GM19438 (cell line): ENCODE measurements around the gene EPS15.
"Not testable (repeated sequence)": the region's sequence is repeated elsewhere in the genome, so short reads cannot be mapped to it uniquely, and the experiment has no call there.

Experiments used
- ATAC-seq: cut with Tn5 transposase; IDR thresholded peaks from one replicate; pipeline ENCODE4 v1.9.1; 2021; ENCODE audit warnings: low read depth; ENCODE audit not compliant: unreplicated experiment

EPS15 gene

DNA sequence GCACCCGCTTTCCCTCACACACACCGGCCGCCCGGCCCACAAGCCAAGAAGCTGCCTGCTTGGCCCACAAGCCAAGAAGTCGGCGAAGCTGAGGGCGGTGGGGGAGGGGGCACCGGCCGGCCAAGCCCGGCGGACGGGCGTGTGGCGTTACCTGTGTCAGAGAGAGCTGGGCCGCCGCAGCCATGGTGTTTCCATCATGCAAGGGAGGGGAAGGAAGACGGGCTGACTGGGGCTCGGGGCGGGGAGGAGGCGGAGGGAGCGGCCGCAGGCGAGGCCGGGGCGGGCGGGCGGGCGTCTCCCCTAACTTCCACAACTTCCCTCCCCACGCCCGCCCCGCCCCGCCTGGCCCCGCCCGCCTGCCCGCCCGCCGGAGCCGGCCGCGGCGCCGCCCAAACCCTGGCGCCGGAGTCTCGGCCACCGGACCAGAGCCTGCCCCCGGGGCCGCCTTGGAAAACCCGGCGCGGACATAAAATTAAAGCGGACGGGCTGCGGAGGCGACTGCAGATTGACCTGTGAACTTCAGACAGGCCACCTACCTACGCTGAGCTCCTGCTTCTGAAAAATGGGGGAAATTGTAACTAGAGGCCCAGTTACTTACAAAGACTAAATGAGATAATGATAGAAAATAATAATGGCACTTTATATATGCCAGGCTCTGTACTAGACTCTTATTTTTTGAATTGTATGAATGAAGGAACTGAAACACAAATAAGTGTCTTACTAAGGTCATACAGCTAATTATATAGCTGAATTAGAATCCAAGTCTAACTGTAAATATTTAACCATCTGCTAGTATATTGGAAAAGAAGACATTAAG is at the start of gene EPS15:
EPS15 (minus strand) TSS at position 219 of the 817 bp plus-strand sequence; CDS start at position 184, 35 bp downstream.
- peak; percentile 42 for ATAC-seq

DNA sequence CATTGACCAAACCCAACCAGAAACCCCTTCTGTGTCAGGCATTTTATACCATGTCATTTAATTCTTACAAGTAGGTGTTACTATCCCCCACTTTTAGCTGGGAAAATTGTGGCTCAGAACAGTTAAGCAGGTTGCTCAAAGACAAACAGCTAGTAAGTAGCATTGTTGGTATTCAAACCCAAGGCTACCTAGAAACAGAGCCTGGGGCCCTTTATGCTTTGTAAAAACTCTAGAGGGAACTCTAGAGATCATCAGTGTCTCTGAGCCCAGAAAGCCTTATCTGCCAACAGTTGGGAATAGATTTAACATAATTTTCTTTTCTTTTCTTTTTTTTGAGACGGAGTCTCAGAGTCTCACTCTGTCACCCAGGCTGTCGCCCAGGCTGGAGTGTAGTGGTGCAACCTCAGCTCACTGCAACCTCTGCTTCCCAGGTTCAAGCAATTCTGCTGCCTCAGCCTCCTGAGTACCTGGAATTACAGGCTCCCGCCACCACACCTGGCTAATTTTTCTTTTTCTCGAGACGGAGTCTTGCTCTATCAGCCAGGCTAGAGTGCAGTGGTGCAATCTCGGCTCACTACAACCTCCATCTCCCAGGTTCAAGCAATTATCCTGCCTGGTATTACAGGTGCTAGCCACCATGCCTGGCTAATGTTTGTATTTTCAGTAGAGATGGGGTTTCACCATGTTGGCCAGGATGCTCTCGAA is 49.3 kb upstream of the EPS15 start:
- ATAC-seq, result no peak

DNA sequence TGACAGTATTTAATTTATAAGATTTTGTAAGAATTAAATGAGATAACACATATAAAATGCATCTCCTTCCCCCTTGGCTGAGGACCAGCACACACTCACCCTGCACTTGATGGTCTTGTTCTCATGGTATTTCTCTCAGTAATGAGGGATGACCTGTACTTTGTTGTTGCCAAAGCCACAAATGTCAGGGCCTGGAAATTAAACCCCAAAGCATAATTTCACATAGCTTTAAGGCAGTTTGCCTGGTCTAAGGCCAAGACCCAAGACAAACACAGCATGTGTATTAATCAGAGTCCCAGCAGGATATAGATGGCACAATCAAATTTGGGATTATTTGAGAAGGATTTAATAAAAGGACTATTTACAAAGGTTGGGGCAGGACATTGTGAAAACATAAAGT is 48.6 kb upstream of the EPS15 start:
- no peak for ATAC-seq

DNA sequence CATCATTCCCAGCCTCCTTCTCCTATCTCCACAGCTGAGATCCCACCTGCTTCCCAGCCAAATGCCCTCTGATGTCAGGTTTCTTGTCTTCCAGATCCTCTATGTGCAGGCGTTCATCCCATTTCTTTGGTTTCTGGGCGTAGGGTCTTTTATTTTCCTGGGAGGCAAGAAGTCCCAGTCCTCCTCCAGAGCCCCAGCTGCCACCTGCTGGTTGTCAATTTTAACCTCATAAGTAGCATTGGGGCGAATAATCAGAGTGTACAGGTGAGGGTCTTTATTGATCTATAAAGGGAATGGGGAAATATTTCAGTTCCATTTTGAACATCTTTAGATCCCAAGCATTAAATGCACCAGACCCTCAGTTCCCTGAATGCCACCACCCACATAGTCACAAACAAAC is 47.2 kb upstream of the EPS15 start:
- ATAC-seq, result no peak

DNA sequence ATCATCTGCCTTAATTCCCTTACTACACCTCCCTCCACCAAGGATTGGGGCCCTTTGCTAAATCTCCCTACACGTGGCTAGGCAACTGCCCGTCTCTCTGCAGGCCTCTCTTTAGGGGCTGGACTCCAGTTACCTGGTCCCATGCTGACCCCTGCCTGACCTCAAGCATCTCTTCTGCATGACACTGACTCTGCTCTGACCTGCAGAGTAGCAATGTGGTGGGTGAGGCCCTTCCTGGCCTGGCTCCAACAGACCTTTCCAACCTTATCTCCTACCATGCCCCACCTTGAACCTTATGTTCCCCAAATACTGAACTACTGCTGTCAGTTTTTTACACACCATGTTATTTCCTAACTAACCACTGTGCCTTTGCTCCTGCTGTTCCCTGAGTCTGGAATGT is 45.9 kb upstream of the EPS15 start:
- ATAC-seq, result no peak

DNA sequence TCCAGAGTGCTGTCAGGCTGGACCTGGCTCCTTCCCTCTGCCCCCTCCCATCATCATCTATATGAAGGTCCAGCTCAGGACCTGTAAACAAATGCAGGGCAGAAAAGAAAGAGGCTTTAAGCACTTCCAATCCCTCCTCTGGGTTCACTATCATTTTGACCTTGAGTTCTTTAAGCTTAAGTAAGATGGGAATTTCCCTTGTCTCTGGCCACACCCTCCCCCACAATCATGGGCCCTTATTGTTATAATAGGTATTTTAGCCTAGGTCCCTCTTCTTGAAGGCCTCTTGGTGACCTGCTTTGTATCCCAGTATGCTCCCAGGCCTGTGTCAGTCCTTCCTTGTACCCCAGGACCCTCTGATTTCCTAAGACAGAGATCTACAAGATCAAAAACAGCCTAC is 45.1 kb upstream of the EPS15 start:
- ATAC-seq, result no peak

DNA sequence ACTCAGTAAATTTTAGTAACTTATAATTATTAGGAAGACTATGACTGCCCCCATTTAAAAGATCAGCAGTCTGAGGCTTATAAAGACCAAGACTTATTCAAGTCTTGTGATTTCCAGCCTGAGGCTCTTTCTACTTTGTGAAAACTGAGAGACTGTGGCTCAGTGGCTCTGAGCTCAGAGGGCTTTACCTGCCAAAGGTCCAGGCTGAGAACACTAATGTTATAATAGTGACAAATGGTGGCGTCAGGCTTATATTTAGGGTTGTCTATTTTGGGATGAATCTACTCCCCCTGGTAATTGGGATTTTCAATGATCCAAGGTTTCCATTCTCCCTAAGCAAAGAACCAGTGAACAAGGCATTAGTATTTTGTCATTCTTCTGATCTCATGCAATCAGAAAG is 42.6 kb upstream of the EPS15 start:
- ATAC-seq, result no peak

DNA sequence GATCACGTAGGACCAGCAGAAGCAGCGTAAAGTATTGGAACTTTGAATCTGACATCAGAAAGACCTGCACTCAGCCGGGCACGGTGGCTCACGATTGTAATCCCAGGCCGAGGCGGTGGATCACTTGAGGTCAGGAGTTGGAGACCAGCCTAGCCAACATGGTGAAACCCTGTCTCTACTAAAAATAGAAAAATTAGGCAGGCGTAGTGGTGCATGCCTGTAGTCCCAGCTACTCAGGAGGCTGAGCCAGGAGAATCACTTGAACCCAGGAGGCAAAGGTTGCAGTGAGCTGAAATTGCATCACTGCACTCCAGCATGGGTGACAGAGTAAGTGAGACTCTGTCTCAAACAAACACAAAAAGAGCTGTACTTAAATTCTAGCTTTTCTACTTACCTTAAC is 41.8 kb upstream of the EPS15 start:
- not testable (repeated sequence) for ATAC-seq

DNA sequence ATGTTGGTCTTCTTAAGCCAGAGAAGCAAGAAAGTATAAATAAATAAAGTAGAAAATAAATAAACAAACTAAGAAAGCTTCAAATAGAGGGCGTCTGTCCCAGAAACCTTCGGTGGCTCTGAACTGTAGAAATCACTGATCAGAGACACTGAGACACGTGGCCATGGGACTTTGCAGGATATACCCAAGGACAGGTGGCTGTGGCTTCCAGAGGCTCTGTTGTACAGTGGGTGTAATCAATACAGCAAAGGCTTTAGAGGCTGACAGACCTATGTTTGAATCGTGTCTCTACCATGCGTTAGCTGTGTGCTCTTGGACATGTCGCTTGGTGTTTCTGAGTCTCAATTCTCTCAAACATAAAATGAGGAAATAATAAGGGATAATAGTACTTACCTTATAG is 41.0 kb upstream of the EPS15 start:
- ATAC-seq, result no peak

DNA sequence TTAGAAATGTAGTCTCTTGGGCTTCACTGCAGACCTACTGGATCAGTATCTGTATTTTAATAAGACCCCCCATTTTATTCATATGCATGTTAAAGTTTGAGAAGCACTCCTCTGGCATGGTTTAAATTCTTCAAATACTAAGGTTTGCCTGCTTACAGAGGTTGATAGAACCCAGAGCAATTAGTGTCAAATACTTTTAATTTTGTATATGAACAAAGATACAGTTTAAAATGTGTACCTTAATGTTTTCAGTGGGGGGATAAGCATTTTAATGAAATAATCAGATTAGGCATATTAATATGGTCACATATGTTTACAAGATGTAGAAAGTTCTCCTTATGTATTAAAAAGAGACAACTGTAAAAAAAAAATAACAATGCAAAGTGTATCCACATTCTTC is 40.4 kb upstream of the EPS15 start:
- ATAC-seq, result no peak

DNA sequence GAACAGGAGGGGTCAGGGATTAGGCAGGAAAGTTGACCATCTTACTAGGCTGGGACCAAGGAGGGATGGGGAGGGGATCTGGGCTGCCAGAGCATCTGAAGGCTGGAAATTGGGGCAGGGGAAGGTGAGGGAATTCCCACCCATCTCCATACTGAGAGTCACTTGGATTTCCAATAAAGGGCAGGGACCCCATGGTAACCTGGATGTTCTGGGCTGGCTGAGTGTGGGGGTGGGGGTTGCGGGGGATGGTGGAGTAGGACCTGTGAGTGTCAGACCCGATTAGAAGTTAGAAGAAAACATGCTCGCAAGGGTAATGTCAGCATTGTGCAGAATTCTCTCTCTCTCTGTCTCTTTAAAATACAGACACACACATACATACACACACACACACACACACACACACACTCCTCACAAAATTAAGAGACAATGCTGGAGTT is 40.0 kb upstream of the EPS15 start:
- no peak for ATAC-seq

DNA sequence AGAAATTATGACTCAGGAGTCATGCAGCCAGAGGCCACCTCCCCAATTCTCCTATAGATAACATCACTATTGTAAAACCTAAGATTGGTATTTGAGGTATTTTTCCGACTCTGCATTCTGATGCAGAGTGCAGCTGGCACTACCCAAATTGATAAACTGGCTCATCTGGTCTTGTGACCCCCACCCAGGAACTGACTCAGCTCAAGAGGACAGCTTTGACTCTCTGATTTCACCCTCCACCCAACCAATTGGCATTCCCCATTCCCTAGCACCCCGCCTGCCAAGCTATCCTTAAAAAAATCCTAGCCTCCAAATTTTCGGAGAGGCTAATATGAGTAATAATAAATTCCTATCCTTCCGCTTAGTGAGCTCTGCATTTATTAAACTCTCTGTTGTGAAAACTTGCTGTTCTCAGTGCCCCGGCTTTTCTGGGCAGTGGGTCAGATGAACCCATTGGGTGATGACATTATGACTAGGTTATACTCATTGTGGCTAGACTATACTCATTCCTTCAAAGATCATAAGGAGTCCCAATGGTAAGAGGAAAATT is 39.4 kb upstream of the EPS15 start:
- no peak for ATAC-seq

DNA sequence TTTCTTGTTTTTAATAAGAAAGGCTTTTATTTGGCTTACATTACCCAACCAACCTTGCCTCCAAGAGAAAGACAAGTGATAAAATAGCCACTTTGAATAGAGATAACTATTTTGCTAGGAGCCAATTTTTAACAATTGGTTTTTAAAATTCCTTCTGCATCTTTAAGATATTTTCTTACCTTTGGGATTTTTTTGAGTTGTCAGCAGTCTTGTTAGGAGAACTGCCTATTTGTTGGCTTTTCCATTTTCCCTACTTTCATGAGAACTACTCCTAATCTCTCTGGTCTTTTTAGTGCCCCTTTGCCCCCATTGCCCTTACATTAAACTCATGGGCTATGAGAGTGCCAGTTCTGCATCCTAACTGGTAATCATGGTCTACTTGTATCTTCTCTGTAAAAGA is 38.1 kb upstream of the EPS15 start:
- no peak for ATAC-seq

DNA sequence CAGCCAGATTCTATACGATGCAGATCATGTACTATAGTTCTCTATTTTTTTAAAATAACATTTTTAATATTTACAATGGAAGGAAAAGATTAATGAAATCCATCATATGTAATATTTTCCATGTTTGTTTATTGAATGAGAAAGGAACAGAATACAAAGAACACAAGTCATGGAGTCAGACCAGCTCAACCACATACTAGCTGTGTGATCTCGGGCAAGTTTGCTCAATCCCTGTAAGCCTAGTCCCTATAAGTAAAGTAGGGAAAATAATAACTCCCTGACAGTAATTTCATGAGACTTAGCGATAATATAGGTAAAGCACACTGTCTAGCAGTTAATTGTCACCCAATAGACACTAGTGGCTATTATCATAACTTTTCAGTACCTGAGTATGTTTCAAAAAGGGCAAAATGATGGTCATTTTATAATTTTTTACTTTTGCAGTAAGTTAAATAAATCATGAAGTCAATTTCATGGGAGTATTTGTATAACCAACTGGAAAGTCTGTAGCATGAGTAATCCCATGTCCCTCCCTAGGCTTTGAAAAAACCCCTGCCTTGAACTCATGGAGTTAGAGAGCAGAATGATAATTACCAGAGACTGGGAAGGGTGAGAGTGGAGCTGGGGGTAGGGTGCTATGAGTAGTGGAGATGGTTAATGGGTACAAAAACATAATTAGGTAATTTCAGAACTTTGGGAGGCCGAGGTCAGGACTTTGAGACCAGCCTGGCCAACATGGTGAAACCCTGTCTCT is 37.0 kb upstream of the EPS15 start:
- no peak for ATAC-seq

DNA sequence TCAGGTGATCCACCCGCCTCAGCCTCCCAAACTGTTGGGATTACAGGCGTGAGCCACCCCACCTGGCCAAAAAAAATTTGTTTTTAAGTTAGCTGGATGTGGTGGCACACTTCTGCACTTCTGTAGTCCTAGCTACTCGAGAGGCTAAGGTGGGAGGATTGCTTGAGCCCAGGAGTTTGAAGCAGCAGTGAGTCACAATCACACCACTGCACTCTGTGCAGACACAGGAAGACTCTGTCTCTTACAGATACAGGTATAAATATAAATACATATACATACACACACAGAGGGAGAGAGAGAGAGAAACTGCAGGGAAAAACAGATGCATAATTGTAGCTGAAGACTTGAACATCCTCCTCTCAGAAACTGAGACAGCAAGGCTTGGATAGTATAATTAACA is 34.8 kb upstream of the EPS15 start:
- ATAC-seq, result no peak

DNA sequence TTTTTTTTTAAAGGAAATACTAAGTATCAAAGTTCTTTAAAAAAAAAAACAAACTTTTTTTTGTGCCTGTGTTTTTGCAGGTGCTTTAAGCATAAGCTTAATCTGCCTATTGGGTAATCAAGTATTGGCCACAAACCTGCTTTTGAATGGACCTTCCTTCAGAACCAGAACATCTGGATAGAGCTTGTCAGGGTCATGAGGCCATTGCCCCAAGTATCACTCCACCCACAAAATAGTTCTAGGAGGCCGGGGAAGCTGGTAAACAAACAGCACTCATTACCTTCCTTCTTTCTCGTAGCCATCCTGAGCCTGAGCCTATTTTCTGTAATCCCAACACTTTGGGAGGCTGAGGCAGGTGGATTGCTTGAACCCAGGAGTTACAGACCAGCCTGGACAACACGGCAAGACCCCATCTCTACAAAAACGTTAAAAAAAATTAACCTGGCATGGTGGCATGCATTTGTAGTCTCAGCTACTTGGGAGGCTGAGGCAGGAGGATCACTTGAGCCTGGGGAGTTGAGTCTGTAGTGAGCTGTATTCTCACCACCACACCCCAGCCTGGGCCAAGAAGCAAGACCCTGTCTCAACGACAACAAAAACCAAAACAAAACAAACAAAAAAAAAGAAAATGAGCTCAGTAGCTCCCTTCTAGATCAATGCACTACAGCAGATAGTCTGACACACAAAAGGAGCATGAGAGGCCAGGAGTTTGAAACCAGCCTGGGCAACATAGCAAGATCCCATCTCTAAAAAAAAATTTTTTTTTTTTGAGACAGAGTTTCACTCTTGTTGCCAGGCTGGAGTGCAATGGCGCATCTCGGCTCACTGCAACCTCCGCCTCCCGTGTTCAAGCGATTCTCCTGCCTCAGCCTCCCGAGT is 34.1 kb upstream of the EPS15 start:
- no peak for ATAC-seq

DNA sequence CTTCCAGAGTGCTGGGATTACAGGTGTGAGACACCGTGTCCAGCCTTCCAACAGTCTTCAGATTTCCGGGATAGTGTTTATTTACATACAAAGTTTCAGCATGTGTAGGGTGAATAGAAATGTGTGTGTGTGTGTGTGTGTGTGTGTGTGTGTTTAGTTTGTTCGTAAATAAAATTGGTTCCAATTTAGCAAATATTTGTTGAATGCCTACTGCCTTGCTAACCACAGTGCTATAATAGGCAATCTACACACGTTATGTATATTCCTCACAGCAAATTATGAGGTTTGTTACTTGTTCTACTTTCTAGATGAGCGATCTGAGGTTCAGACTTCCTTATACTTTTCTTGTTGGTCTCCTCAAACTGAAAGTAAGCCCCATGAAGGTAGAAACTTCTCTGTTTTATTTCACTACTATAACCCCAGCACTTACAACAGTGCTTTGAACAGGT is 32.8 kb upstream of the EPS15 start:
- no peak for ATAC-seq

DNA sequence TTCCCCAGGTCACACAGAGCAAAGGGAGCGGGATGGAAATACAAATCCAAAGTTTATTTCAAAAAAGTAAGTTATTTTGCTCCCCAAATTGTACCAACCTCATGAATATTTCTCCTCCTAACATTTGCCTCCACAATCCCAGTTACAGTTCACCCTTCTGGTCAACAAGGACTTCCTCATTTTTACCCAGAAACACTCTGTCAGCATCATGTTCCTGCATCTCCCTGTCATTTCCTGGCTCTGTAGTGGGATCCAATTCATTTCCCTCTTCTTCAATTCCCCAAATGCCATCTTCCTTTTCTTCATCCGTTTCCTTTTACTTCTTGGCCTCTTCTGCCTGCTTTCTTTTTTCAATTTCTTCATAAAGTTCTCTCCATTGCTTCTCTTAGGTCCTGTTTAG is 32.0 kb upstream of the EPS15 start:
- ATAC-seq, result no peak

DNA sequence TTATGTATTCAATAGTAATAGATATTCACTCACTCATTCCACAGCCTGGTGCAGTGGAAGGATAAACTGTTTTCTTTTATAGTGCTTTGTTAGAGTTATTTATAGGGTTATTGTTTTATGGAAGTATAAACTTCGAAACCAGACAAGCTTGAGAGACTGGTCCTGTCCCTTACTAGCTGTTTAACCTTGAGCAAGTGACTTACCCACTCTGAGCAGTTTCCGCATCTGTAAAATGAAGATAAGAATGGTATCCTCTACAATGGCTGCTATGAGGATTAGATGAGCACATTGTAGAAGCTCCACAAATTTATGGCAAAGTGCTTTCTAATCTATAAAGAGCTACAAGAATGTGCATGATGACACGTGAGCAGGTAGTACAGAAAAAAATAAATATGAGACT is 30.8 kb upstream of the EPS15 start:
- ATAC-seq, result no peak

DNA sequence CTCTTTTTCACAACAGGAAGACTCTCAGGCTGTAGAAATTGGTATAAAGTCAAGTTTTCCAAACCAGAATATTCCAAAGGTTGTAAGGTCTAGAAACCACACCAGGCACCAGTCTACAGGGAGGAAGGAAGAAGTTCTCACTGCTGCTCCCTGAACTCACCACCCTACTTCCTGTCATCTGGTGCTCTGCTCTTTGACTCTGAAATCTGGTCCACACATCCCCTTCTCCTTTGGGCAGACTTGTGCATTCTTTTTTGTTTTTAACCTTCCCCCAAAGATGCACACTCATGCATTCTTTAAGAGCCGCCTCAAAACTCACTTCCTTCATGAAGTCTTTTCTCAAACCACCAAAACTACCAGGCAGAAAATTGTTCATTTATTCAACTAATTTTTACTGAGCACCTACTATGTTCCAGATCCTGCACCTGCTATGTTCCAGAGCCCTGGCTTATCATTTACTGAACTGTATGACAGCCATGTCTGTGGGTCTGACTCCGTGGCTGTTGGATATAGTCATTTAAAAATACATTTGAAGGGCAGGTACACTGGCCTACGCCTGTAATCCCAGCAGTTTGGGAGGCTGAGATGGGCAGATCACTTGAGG is 30.1 kb upstream of the EPS15 start:
- ATAC-seq, result no peak
